CD14-positive monocyte (primary cell): ENCODE results near the gene LANCL1. TPM values are rescaled to one million over a fixed set of nuclear protein-coding genes. Genes with fewer than 3 reads are reported as not detected.

Source experiments
- DNase-seq, 3 donors: peaks; one replicate each; pipeline ENCODE4 v3.0.0-alpha.2; 2011 to 2022
- H2AFZ ChIP-seq: 2 replicates; pipeline ENCODE4 v1.6.0; 2012; ENCODE audit warnings: mild to moderate bottlenecking, low read depth, low read length, inconsistent platforms; ENCODE audit not compliant: insufficient read depth, poor library complexity, severe bottlenecking
- H3K27ac ChIP-seq, 2 donors: 1 replicate in 1 of 2; 2 replicates in 1 of 2; pipeline ENCODE4 v1.5.1; 2012 to 2013; ENCODE audit warnings: low read length in 2 of 2, control low read depth in 1 of 2, inconsistent platforms in 1 of 2, low read depth in 1 of 2, mild to moderate bottlenecking in 1 of 2
- H3K27me3 ChIP-seq, 2 donors: one replicate each; pipeline versions ENCODE4 v1.6.0 to v1.6.1; 2011 to 2013; ENCODE audit warnings: low read length in 2 of 2; ENCODE audit not compliant: control insufficient read depth in 2 of 2, insufficient read depth in 2 of 2
- H3K36me3 ChIP-seq, 2 donors: replicated peaks in 1 of 2; 1 replicate in 1 of 2; 2 replicates in 1 of 2; pipeline versions ENCODE4 v1.5.1 to v1.6.1; 2012 to 2013; ENCODE audit warnings: low read length in 2 of 2, control low read depth in 1 of 2, inconsistent platforms in 1 of 2, mild to moderate bottlenecking in 1 of 2; ENCODE audit not compliant: insufficient read depth in 2 of 2, control insufficient read depth in 1 of 2
- H3K4me1 ChIP-seq, 2 donors: 1 replicate in 1 of 2; 2 replicates in 1 of 2; pipeline versions ENCODE4 v1.5.1 to v1.6.1; 2012 to 2013; ENCODE audit warnings: low read length in 2 of 2, control low read depth in 1 of 2, inconsistent platforms in 1 of 2, mild to moderate bottlenecking in 1 of 2, moderate library complexity in 1 of 2; ENCODE audit not compliant: insufficient read depth in 2 of 2, control insufficient read depth in 1 of 2
- H3K4me2 ChIP-seq: replicated peaks from 2 replicates; pipeline ENCODE3; 2012; ENCODE audit warnings: low read length, moderate library complexity, mild to moderate bottlenecking; ENCODE audit not compliant: poor library complexity, severe bottlenecking; ENCODE audit errors: extremely low read depth
- H3K4me3 ChIP-seq, 3 experiments: fragments of 200-600 bp in 1 of 3; sonication (generic) in 1 of 3; replicated peaks in 1 of 3; 1 replicate in 2 of 3; 2 replicates in 1 of 3; pipeline ENCODE4 v1.5.1; 2011 to 2013; ENCODE audit warnings: low read length in 3 of 3, mild to moderate bottlenecking in 3 of 3, control low read depth in 2 of 3, low read depth in 2 of 3, inconsistent platforms in 1 of 3, moderate library complexity in 1 of 3
- H3K79me2 ChIP-seq: 2 replicates; pipeline ENCODE4 v1.6.0; 2012; ENCODE audit warnings: mild to moderate bottlenecking, control low read depth, inconsistent platforms, low read length, moderate library complexity; ENCODE audit not compliant: insufficient read depth
- H3K9ac ChIP-seq: 2 replicates; pipeline ENCODE4 v1.6.0; 2017; ENCODE audit warnings: low read length, mild to moderate bottlenecking; ENCODE audit not compliant: insufficient read depth, poor library complexity, severe bottlenecking
- H3K9me3 ChIP-seq, 2 donors: replicated peaks in 1 of 2; 1 replicate in 1 of 2; 2 replicates in 1 of 2; pipeline versions ENCODE4 v1.5.1 to v1.6.1; 2012 to 2013; ENCODE audit warnings: low read length in 2 of 2, control low read depth in 1 of 2; ENCODE audit not compliant: control insufficient read depth in 1 of 2, insufficient read depth in 1 of 2
- H4K20me1 ChIP-seq: 2 replicates; pipeline ENCODE4 v1.6.0; 2012; ENCODE audit warnings: mild to moderate bottlenecking, low read length, control low read depth, moderate library complexity; ENCODE audit not compliant: insufficient read depth
- H3K27ac Mint-ChIP-seq, 7 donors: one replicate each; pipeline ENCODE4 v1.8.0; 2020; ENCODE audit warnings: mild to moderate bottlenecking in 7 of 7, mixed read lengths in 7 of 7, moderate library complexity in 6 of 7, inconsistent platforms in 2 of 7
- H3K27me3 Mint-ChIP-seq, 3 donors: one replicate each; pipeline ENCODE4 v1.8.0; 2021 to 2022; ENCODE audit warnings: low read depth in 3 of 3, mild to moderate bottlenecking in 3 of 3, mixed read lengths in 3 of 3, moderate library complexity in 3 of 3, inconsistent platforms in 1 of 3
- H3K36me3 Mint-ChIP-seq, 2 donors: one replicate each; pipeline ENCODE4 v1.8.0; 2020; ENCODE audit warnings: mixed read lengths in 2 of 2, inconsistent platforms in 1 of 2, mild to moderate bottlenecking in 1 of 2
- H3K4me1 Mint-ChIP-seq: one replicate; pipeline ENCODE4 v1.8.0; 2020; ENCODE audit warnings: mild to moderate bottlenecking, mixed read lengths
- H3K4me3 Mint-ChIP-seq, 2 donors: one replicate each; pipeline ENCODE4 v1.8.0; 2020; ENCODE audit warnings: mild to moderate bottlenecking in 2 of 2, mixed read lengths in 2 of 2, moderate library complexity in 1 of 2
- H3K9me3 Mint-ChIP-seq, 7 donors: one replicate each; pipeline ENCODE4 v1.8.0; 2020 to 2022; ENCODE audit warnings: mixed read lengths in 7 of 7, mild to moderate bottlenecking in 6 of 7, moderate library complexity in 6 of 7, inconsistent platforms in 2 of 7
- CTCF ChIP-seq: fragments of 200-600 bp; IDR thresholded peaks from one replicate; pipeline ENCODE4 v1.8.0; 2022; ENCODE audit warnings: antibody characterized with exemption, mild to moderate bottlenecking
- WGBS: methylation state at CpG from one replicate; pipeline ENCODE4 v1.1.5; 2013; ENCODE audit warnings: missing lambda C conversion rate; ENCODE audit not compliant: insufficient coverage; 5-methylcytosine and 5-hydroxymethylcytosine counted together
- intact Hi-C, 2 donors: fragments of 100-400 bp; cut with micrococcal nuclease; formaldehyde crosslinking; loops; one replicate each; pipeline versions ENCODE4 v1.15.0 to v1.15.1; 2023
- polyA plus RNA-seq, 3 donors: library from polyadenylated mRNA; depleted of rRNA in 1 of 3; unstranded in 2 of 3; stranded (reverse) in 1 of 3; fragments of 300-500 nt in 2 of 3; fragments of >200 nt in 1 of 3; fragmentation: Illumina TruSeq in 2 of 3; gene quantifications; 1 replicate in 2 of 3; 2 replicates in 1 of 3; pipeline ENCODE4 v1.2.3, GENCODE V29; 2012 to 2021

Gene LANCL1
- polyA plus RNA-seq, 3 donors = 4.8 to 11.1 (median 6.1) TPM

- intact Hi-C loops = no loop called here
- Histone ChIP-seq H3K9ac (no peak overlapping the region), H3K27me3 (no peaks in the 10 kb centered on the region), H3K79me2 (no peaks in the 10 kb centered on the region), H3K36me3 (peaks cover 6 to 21% of the 10 kb centered on the region in 2 donors), H3K4me2 (no peak overlapping the region), H3K4me1 (no peaks in the 10 kb centered on the region), H3K4me3 (no peak overlapping the region), H3K27ac (no peak overlapping the region), H2AFZ (no peak overlapping the region), H3K9me3 (no peaks in the 10 kb centered on the region), H4K20me1 (no peaks in the 10 kb centered on the region)
- no peaks in the 10 kb centered on the region for H3K27me3 Mint-ChIP-seq
- H3K4me1 Mint-ChIP-seq = peaks cover 9% of the 10 kb centered on the region
- WGBS = 67% methylated on average over 1 of the region's 4 CpGs
- no peak overlapping the region for H3K27ac Mint-ChIP-seq
- no peaks in the 10 kb centered on the region for H3K9me3 Mint-ChIP-seq
- no peak for DNase-seq
- no peak for TF ChIP-seq CTCF
- peaks cover 26 to 34% of the 10 kb centered on the region in 2 donors for H3K36me3 Mint-ChIP-seq
- H3K4me3 Mint-ChIP-seq = no peak overlapping the region
Measured at GRCh38 chr2:210458395-210458794, 18.2 kb downstream of the LANCL1 start.

- Histone ChIP-seq H3K4me2 (no peak overlapping the region), H3K36me3 (peaks cover 6 to 21% of the 10 kb centered on the region in 2 donors), H3K27me3 (no peaks in the 10 kb centered on the region), H3K79me2 (no peaks in the 10 kb centered on the region), H3K9me3 (no peaks in the 10 kb centered on the region), H4K20me1 (no peaks in the 10 kb centered on the region), H2AFZ (no peak overlapping the region), H3K4me3 (no peak overlapping the region), H3K4me1 (no peaks in the 10 kb centered on the region), H3K9ac (no peak overlapping the region), H3K27ac (no peak overlapping the region)
- H3K27me3 Mint-ChIP-seq = no peaks in the 10 kb centered on the region
- WGBS = no CpG with 5 or more reads among the region's 1 CpG
- TF ChIP-seq CTCF = no peak
- H3K4me3 Mint-ChIP-seq = no peak overlapping the region
- H3K36me3 Mint-ChIP-seq = peaks cover 23 to 35% of the 10 kb centered on the region in 2 donors
- no peaks in the 10 kb centered on the region for H3K9me3 Mint-ChIP-seq
- peaks cover 3% of the 10 kb centered on the region for H3K4me1 Mint-ChIP-seq
- no peak for DNase-seq
- intact Hi-C loops = no loop called here
- no peak overlapping the region for H3K27ac Mint-ChIP-seq
Measured at GRCh38 chr2:210456571-210456970, 20.0 kb downstream of the LANCL1 start.
